Measurements from ENCODE around the gene USP10. TPM values are rescaled to one million over a fixed set of nuclear protein-coding genes. Genes with fewer than 3 reads are reported as not detected.
"Not testable (repeated sequence)": the region's sequence is repeated elsewhere in the genome, so short reads cannot be mapped to it uniquely, and the experiment has no call there.

The USP10 gene
- polyA plus RNA-seq, 3 donors = 107 to 118 (median 115) TPM

DNA sequence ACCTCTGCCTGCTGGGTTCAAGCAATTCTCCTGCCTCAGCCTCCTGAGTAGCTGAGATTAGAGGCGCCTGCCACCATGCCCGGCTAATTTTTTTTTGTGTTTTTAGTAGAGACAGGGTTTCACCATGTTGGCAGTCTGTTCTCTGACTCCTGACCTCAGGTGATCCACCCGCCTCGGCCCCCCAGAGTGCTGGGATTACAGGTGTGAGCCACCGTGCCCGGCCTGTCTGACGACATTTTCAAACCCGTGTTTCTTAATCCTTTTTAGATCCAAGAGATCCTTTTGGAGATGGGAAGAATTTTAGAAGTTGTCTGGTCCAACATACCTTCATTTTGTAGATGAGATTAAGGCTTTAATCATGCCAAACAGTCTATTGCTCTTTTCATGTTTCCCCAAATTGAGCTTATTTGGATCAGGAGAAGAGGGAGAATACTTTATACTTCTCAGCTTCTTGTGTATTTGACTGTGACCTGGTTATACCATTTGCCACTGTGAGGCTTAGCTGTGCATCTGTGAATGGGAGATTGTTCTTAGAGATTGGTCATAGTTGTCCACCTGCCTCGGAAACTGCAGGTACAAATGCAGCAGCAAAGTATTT lies 25.8 kb downstream of the USP10 start:
- DNase-seq = no peak

- peak; percentile 82 for DNase-seq
These were observed 26.4 kb downstream of the USP10 start for GRCh38 chr16:84726079-84726668.

DNA sequence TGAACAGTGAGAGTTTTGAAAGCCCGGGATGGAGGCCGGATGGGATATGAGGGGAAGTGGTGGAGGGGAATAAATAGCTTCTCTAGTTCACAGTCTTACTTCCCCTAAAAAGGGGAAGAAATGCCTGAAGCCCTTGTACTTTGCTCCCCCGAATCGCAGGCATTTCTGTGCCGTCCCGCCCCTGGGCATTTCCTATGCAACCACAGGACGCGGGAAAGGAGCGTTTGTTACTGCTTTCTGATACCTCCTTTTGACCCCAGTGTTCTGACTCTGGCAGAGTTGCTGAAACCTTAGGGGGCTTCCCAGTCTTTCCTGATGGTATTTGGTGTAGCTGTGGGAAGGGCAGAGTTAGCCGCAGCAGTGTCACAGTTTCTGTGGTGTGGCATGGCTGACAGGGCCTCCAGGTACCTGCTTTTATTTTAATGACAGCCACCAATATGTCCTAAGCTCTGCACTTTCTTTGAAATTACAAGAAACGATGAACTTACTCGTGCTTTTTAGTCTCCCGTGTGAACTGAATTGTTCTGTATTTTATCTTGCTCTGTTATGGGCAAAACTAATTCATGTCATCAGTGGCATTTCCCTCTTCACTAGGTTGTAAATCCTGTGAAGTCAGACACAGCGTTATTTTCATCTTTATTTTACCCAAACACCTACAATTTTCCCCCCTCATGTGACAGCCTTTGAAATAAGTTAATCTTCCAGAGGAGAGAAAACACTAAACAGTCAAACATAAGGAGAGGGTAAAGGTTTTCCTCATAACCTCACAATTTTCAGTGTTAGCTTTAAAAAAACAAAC lies 27.1 kb downstream of the USP10 start:
- DNase-seq = no peak

GRCh38 chr16:84728853-84729424 lies 29.1 kb downstream of the USP10 start:
- DNase-seq = no peak

DNA sequence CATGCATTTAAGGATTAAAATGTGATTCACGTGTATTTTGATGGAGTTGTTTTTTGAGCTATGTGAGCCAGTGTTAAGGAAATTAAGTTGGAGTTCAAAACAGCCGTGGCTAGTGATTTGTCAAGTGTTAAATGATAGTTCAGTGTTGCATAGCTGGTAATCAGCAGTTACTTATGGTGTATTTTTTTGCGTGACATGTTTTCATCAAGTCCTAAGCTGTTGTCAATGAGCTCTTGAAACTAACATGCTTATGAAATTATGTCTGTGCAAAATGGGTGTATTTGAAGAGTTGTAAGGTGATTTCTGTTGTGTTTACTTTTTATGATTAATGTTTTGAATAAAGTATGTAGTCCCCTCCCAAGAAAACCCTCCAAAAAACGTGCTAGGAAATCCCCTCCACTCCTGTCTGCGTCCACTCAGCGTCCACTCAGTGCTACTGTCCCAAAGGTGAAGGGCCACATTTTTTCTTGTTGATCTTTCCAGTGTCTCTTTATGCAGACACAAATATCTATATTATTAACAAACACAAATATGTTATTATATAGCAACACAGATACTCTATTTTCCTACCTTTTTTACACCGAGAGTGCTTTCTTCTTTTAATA lies 30.0 kb downstream of the USP10 start:
- no peak for DNase-seq

DNA sequence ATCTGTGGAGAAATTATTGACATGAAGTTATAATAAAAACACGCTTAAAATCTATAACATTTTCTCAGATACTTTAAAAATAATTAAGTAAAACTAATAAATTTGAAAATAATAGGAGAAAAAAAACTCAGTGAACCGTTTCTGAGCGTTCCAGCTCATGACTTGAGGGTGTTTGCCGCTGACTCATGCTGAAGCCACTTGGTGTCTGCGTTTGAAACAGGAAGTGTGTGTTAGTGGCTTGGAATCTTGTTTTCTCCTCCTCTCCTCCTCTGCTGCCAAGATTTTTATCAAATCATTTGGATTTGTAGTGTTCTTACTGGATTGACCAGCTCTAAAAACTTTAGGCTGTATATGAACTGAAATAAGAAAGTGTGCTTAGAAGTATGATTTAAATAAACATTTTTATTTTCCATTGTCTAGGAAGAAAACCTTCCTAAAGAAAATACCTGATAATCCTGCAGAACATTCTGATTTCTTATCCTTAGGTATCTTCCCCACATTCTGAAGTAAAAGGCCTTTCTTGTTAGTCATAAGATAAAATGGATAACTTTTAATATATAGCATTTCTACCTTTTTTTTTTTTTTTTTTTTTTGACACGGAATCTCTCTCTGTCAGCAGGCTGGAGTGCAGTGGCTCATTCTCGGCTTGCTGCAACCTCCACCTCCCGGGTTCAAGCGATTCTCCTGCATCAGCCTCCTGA lies 30.8 kb downstream of the USP10 start:
- peak; percentile 61 for DNase-seq

- DNase-seq = not testable (repeated sequence)
These were observed 32.5 kb downstream of the USP10 start for GRCh38 chr16:84732332-84732673.

DNA sequence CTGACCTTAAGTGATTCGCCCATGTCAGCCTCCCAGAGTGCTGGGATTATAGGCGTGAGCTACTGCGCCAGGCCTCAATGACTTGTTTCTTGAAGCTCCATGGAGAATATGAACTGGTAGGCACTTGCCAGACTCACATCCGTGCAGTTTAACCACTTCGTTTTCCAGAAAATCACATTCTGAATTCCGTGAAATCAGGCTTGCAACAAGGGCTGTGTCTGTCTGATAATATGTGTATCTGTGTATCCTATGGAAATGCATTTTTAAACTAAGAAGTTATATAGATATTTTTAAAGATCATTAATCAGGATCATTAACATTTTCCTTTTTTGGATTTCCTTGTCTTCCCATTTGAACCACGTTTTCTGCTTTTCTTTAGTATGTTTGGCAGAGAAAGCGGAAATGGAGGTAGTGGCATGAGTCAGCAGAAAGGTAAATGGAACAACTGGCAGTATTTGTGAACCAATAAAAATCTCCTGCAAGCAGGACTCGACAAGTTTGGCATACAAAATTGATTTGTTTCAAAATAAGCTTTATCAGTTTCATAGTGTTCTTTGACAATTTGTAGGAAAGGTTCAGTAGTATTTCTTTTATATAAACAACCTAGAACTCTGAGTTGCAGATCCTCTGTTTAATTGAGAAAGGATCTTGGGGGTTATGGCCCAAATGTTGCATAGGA lies 33.0 kb downstream of the USP10 start:
- no peak for DNase-seq

- no peak for DNase-seq
These were observed 36.2 kb downstream of the USP10 start for GRCh38 chr16:84735849-84736586.

DNA sequence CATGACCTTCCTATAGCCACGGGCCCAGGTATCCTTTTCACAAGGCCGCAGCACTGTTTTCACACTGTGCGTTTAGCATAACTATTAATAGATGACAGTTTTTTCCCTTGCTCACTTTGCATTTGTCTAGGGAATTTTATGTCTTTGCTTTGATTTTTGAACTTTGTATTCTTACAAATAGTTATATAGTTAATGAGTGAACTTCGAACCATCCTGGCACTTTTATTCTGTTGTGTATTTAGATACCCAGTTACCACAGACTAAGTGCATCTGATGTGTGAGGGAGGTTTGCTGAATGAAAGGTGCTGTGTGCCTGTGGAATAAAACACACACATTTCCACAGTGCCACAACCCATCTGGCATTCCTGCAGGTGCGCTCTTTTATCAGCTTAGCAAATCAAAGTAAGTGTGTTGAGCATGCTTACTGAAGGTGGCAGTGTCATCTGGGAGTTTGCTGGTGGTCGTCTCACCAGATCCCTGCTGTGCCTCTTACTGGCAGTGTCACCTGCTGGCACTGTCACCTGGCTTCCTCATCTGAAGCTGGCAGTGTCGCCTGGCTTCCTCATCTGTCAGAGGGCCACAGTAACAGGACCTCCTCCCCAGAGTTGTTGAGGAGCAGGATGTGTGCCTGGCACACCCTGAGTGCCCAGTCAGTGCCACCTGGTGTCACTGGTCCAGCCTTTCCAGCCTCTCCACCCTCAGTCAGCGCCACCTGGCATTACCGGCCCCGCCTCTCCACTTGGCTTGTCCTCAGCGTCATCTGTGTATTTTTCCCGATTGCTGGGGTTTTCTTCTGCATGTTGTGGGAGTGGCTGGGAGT lies 37.6 kb downstream of the USP10 start:
- no peak for DNase-seq

DNA sequence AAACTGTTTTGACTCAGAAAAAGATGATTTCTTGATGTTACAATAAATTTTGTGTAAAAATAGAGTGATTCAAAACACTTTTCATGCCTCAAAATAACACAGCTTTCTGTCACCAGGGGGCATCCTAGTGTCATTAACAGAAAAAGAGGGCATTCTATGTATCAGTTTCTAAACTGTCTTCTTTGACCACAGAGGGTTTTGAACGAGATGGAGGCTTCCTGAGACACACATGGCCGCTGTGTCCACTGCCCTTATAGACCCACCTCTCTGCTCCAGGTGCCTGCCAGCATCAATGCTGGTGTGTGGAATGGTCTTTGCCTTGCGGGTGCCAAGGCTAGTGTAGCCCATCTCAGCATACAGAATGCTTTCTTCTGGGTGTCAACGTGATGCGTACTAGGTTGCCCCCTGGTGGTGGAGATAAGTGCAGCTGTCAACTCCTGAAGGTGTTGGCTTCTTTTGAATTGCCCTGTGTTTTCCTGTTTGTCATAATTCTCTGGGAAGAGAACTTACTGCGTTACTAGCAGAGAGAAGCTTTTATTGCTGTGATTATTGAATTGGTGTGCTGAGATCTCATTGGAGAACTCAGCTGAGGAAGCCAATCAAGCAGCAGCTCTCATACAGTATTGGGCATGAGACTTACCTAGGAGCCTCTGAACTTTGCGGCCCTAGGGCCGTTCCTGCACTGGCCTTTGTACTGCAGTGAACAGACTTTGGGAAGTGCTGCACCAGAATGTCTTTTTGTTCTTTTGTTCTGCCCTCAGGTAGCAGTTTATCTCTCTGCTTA lies 38.6 kb downstream of the USP10 start:
- DNase-seq = no peak

- DNase-seq = no peak
These were observed 39.7 kb downstream of the USP10 start for GRCh38 chr16:84739349-84740124.

DNA sequence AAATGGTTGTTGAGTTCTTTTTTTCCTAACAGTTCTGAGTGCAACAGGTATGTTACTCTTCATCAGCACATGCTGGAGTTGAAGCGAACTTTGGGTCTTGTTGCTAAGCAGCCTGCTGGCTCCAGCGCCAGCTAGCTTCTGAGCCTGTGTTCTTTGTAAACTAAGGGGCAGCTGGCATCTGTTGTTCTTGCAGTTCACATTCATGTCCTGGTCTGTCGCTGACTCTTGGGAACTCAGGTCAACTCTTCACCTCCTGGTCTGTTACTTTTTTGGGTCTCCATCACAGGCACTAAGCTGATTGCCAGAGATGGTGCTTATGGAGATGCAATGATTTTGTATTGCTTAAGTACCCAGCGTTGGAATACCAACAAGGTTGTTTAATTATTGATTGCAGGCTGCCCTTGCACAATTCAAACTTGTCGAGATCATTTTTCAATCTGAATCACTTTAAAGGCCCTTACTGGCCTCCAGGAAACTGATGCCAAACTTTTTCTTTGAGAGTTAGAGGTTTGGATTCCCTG lies 40.9 kb downstream of the USP10 start:
- DNase-seq = no peak

- DNase-seq = no peak
These were observed 41.6 kb downstream of the USP10 start for GRCh38 chr16:84741340-84741830.

DNA sequence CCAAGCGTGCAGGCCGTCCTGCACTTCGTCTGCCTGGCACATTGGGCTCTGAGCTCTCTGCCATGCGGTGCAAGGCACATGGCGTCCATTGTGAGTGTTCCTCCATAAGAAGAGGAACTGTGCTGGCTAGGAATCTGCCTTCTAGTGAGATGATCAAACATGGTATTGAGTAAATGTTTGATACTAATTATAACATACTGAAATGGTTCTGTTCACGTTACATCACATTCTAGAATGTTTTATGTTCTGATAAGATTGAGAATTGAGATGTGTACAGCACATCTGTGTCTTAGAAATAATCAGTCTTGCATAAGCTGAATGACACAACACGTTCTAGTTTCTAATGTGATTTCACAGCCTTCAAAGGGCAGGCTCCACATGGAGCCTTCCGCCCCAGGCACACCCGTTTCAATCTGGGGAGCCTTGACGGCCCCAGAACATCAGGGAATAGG lies 42.9 kb downstream of the USP10 start:
- no peak for DNase-seq

- no peak for DNase-seq
These were observed 46.4 kb downstream of the USP10 start for GRCh38 chr16:84746231-84746630.

DNA sequence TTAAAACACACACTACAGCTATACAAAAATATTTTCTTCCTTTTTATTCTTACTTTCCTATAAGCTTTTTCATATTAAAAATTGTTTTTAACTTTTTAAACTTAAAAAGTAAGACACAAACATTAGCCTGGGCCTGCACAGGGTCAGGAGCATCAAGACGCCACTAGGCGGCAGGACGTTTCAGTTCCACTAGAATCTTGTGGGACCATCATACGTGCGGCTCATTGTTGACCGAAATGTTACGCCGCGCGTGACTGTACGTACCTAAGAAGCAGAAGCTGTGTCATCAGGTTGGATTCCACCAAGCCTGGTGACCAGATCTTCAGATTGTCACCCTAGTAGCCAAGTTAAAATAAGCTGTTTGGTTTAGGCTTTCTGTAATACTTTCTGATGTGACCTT lies 47.1 kb downstream of the USP10 start:
- no peak for DNase-seq
